CD4-positive, alpha-beta T cell treated with Interleukin-4 for 1 hour (primary cell): ENCODE results near the gene OXA1L.
A peak's percentile ranks its signal among the peaks of the same experiment; 100 is the strongest.
"Not testable (repeated sequence)": the region's sequence is repeated elsewhere in the genome, so short reads cannot be mapped to it uniquely, and the experiment has no call there.

ENCODE experiments used
- DNase-seq, 2 donors: peaks; one replicate each; pipeline ENCODE4 v3.0.0-alpha.2; 2020 to 2022

OXA1L gene

DNA sequence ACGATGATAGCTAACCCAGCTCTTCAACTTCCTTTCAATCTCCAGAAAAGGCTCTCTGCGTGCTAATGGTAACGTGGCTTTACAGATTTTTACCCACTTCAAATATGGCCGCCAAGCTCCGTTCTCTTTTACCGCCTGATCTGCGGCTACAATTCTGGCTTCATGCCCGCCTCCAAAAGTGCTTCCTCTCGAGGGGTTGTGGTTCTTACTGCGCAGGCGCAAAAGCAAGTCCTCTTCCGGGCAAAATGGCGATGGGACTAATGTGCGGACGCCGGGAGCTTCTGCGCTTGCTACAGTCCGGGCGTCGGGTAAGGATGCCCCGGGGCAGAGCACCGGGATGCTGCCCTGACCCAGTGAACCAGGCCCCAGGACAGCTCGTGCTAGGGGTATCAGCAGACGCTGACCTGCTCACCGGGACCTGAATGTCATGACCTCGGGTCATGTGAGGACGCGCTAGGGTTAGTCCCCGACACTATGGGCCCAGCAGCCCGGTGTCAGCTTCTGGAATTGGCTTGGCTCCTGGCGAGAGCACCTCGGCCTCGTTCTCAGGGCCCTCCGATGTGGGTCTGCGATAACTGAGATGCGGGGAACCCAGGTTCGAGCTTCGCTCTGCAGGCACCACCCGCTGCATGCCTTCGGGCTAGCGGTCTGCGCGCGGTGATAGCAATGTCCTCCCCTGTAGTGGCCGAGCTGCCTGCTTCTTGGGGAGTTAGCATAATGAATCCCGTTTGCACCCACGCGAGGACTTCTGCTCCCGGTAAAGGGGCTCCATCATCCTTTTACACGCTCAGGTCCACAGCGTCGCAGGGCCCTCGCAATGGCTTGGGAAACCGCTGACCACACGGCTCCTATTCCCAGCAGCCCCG, at the start of gene OXA1L:
OXA1L (plus strand) TSS at position 232 of the 866 bp plus-strand sequence; CDS start at position 246, 14 bp downstream.
- DNase-seq, result peak; percentile 97 to 98

DNA sequence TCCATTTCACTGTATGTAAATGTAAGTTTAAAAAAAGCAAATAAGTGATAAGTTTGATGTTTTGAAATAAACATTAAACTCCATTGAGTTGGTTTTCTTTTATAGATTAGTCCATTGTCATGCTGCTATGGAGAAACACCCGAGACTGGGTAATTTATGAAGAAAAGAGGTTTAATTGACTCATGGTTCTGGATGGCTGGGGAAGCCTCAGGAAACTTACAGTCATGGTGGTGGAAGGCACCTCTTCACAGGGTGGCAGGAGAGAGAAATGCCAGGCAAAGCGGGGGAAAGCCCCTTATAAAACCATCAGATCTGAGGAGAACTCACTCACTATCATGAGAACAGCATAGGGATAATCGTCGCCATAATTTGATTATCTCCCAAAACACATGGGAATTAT, 48.4 kb upstream of the OXA1L start:
- no peak for DNase-seq

DNA sequence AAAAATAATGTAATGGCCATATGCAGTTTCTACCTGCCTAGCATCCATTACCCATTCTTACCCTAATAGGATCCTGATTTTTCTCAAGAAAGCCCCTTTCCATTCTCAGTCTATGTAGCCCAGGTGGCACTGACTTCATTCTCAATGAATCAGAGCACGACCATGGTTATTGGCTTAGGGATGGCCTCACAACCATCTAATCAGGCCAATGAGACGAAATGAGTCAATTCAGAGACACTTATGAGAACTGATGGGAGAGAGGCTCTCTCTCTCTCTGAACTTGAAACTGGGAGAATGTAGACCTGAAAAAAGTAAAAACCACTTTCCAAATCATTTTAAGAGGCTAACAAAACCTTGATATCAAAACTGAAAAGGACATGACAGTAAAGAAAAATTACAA, 45.3 kb upstream of the OXA1L start:
- DNase-seq, result no peak

DNA sequence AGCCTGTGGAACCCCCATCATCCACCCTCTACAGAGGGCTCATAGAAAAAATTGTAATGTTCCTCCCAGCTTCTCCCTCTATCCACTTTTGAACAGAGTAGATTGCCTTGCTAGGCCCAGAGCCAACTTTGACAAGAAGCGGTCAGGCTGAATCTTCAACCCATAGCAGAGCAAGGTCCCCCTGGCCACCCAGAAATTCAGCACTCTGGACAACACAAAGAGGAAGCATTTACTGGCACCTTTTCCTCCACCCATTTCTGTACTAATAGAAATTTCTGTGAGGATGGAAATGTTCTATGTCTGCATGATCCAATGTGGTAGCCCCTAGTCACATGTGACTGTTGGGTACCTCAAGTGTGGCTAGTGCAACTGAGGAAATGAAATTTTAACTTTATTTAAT, 42.7 kb upstream of the OXA1L start:
- DNase-seq, result no peak

DNA sequence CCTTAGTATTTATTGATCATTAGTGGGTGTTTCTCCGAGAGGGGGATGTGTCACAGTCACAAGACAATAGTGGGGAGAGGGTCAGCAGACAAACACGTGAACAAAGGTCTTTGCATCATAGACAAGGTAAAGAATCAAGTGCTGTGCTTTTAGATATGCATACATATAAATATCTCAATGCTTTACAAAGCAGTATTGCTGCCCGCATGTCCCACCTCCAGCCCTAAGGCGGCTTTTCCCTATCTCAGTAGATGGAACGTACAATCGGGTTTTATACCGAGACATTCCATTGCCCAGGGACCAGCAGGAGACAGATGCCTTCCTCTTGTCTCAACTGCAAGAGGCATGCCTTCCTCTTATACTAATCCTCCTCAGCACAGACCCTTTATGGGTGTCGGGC, 41.6 kb upstream of the OXA1L start:
- not testable (repeated sequence) for DNase-seq

DNA sequence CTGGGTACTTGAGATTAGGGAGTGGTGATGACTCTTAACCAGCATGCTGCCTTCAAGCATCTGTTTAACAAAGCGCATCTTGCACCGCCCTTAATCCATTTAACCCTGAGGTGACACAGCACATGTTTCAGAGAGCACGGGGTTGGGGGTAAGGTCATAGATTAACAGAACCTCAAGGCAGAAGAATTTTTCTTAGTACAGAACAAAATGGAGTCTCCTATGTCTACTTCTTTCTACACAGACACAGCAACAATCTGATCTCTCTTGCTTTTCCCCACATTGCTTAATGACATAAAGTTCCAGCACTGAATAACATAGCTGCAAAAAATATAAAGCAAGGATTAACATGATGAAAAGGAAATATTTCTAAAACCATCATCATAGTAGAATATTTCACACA, 41.1 kb upstream of the OXA1L start:
- not testable (repeated sequence) for DNase-seq

DNA sequence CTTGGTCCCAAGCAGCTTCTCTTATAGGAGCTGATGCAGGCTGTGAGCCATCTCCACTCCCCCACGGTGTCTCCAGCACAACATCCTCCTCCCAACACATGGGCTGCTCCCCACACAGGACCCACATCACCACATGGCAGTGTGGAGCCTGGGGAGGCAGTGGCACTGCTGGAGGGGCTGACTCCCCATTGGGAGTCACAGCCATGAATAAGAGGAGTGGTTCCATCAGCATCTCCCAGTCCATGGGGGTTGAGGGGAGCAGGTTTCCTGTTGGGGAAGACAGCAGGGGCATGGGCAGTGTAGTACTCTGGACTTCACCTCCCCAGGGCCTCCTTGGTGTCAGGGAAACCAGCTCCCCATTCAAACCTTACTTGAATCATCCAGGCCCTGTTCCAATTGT, 40.5 kb upstream of the OXA1L start:
- DNase-seq, result no peak

DNA sequence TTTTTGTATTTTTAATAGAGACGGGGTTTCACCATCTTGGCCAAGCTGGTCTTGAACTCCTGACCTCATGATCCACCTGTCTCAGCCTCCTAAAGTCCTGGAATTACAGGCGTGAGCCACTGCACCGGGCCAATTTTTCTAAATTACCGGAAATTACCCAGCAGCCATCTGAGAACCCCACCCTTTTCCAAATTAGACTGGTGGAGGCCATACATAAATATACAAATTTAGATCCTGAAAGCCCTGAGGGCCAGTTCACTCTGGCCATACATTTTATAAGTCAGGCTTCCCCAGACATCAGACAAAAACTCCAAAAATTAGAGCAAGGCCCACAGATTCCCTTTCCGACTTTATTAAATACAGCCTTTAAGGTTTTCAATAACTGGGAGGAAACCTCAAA, 34.4 kb upstream of the OXA1L start:
- DNase-seq, result not testable (repeated sequence)

DNA sequence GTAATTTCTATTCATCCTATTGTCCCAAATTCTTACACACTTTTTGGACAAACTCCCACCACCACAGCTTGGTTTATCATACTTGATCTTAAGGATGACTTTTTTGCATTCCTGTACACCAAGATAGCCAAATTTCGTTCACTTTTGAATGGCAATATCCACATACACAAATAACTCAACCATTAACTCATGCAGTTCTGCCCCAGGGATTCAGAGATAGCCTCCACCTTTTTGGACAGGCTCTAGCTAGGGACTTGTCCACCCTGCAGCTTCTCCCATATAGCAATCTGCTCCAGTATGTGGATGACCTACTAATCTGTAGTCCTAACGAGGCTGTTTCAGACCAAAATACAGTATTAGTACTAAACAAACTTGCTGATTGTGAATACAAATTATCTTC, 32.7 kb upstream of the OXA1L start:
- DNase-seq, result no peak

DNA sequence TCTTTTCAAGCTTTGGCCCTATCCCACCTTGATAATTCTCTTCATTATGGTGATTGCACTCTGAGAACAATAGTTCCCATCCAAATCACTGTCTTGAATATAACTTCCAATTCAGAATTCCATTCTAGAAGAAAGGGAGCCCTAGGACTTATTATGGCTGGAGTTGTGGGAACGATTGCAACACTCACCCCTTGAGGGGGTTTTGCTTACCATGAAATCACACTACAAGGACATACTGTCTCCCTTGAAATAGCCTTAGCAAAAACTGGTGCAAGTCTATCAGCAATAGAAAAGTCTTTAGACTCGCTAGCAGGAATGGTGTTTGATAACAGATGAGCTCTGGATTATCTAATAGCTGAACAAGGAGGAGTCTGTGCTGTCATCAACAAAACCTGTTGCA, 31.4 kb upstream of the OXA1L start:
- no peak for DNase-seq

DNA sequence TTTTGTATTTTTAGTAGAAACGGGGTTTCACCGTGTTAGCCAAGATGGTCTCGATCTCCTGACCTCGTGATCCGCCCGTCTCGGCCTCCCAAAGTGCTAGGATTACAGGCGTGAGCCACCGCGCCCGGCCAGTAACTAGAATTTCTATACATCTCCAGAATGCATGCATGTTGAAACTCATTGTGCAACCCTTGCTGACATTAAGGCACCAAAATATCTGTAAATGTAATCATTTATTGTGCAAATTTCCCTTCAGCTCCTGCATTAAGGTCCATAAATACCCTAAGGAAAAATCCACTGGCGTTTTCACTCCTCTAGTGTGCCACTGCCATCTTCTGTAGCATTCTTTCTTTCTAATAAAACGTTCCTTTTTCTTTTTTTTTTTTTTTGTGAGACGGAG, 30.1 kb upstream of the OXA1L start:
- DNase-seq, result not testable (repeated sequence)

DNA sequence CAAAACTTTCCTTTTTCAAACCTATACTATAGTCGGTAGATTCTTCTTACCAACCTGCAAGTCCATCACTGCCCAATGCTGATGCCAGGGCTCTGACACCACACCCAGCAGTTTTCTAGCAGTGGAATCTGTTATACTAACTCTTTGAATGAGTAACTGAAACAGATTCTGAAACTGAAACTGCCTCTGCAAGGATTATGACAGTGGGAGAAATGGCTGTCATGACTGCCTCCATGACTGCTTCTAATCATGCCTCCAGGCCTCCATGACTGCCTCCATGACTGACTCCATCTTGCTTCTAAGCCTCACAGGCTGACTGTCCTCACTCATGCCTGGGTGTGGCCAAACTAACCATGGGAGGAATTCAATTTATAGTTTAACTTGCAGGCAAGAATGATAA, 29.4 kb upstream of the OXA1L start:
- DNase-seq, result no peak

DNA sequence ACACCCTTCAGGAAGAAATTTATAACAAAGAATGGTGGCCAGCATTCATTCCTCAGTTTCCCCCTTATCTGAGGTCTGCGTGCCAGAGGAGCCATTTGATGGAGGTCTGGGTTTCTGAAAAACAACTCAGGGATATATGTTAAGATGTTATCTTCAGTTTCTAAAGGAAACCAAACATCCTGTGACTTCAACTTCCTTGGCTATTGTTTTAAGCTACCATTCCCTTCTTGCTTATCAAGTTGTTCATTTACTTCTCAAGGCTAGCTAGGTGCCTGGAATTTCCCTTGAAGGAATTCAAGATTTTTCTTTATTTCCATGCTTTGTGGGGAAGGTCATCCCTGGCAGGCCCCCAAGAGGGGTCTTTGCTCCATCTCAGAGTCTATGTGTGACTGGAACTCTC, 27.1 kb upstream of the OXA1L start:
- no peak for DNase-seq

DNA sequence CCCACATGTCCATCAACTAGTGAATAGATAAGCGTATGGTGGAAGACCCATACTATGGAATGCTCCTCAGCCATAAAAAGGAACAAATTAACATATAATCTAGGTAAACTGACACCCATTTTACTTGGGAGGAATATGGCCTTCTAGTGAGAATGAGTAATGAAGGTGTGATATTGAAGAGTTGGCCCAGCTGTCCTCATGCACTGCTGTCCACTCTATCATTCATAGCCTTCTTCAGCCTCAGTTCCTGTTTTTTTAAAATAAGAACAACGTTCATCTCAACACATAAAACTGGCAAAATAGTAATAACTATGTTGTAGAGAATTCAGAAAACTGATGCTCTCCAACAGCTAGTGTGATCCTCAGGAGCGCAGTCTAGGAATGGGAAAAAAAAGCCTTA, 26.5 kb upstream of the OXA1L start:
- DNase-seq, result no peak

DNA sequence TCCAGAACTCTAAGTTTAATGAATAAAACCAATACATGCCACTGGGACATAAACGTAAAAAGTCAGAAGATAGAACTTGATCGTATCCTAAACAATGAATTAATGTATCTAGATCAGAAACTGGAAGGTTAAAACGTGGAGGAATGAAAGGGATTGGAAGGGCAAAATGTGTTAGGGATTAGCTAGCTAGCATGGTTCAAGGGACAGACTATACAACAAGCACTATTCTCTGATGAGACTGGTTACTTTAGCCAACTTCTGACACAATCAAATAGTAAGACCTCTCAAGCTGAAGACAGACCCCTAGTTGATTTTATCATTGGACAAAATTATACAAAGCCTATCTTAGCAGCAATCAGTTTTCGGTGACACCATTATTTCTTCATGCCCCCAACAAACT, 18.7 kb upstream of the OXA1L start:
- DNase-seq, result no peak

DNA sequence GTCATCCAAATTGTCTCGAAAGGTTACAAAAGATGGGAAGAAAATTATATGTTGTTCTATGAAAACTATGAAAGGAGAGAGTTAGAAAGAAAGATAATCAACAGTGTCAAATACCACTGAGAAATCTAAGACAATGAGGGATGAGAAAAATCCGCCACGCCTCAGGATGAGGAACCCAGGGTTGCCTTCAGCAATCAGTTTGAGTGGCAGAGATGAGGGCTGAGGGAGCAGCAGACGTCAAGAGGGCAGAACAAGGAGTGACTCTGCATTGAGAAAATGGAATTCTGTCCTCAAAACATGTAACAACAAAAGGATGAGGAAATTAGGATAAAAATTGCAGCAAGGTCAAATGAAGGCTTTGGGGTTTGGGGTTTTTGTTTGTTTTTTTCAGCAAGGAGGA, 18.3 kb upstream of the OXA1L start:
- DNase-seq, result no peak

DNA sequence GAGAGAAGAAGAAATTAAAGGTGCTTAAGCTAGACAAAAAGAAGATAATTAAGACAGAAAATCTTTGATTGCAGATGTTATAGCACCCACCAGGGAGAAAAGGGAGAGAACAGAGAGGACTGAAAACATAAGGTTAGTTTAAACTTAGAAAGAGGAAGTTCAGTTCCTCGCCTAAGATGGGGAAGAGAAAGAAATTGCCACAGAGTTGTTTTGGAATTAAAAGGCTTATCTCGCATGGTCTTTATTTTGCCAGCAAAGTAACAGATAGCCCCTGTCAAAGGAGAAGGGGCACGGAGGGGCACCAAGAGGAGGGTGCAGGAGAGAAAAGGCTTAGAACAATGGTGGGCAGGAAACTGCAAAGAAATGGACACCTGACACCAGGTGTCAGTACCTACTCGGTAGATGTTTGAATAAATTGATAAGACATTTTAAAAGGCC, 17.8 kb upstream of the OXA1L start:
- DNase-seq, result no peak

DNA sequence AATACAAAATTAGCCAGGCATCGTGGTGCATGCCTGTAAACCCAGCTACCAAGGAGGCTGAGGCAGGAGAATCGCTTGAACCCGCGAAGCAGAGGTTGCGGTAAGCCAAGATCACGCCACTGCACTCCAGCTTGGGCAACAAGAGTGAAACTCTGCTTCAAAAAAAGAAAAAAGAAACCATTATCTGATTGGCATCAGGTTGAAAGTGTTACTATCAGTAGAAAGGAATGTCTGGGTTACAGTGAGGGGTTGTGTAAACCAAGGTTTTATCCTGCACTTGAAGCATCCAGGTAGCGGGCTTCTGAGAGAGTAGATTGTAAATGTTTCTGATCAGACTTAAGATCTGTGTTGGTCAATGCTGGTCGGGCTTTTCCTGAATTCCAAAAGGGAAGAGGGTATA, 14.1 kb upstream of the OXA1L start:
- DNase-seq, result no peak

DNA sequence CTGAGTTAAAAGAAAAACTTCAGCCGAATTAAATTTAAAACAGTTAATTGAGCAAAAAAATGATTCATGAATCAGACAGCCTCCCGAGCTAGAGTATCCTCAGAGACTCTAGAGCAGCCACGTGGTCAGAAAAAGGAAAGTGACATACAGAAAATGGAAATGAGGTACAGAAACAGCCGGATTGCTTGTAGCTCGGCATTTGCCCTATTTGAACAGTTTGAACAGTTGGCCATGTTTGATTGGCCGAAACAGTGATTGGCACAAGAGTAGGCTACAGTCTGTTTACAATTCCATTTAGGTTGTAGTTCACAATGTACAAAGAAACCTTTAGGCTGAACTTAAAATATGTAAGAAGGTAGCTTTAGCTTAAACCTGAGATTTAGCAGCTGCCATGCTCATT, 12.9 kb upstream of the OXA1L start:
- DNase-seq, result no peak

DNA sequence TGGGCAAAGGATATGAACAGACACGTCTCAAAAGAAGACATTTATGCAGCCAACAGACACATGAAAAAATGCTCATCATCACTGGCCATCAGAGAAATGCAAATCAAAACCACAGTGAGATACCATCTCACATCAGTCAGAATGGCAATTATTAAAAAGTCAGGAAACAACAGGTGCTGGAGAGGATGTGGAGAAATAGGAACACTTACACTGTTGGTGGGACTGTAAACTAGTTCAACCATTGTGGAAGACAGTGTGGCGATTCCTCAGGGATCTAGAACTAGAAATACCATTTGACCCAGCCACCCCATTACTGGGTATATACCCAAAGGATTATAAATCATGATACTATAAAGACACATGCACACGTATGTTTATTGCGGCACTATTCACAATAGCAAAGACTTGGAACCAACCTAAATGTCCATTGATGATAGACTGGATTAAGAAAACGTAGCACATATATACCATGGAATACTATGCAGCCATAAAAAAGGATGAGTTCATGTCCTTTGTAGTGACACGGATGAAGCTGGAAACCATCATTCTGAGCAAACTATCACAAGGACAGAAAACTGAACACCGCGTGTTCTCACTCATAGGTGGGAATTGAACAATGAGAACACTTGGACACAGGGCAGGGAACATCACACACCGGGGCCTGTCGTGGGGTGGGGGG, 8.4 kb upstream of the OXA1L start:
- DNase-seq, result not testable (repeated sequence)

DNA sequence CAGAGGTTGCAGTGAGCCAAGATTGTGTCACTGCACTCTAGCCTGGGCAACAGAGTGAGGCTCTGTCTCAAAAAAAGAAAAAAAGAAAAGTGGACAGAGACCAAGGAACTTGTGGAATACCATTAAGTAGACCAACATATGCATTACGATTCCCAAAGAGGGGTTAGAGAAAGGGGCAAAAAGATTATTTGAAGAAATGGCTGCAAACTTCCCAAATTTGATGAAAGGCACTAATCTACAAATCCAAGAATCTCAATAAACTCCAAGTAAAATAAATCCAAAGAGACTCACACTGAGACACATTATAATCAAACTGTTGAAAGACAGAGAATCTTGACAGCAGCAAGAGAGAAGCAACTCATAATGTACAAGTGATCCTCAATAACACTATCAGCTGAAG, 4.8 kb upstream of the OXA1L start:
- no peak for DNase-seq

DNA sequence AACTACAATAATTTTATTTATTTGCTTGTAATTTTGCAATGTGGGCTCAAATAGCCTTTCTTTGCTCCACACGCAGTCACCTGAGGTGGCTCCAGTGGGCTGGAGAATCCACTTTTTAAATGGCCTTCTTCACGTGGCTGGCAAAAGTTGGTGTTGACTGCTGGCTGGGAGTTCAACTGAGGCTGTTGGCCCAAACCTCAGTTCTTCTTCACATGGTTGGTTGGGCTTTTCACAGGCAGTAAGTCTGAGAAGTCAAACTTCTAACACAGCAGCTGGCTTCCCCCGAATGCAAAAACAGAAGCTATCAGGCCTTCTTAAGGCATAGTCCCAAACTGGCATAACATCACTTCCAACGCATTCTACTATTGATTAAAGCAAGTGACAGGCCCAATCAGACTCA, 2.1 kb upstream of the OXA1L start:
- no peak for DNase-seq

DNA sequence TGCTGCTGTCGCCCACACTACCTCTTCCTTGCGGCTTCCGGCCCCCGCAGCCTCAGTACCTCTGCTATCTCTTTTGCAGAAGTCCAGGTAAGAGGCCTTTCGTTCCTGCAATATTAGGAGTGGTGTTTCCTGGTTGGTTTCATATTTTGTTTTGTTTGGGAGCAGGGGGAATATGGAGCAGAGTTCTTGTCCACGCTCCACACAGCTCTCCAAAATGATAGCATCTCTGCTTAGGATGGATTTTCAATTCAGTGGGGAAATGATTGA, 768 bp downstream of the OXA1L start:
- DNase-seq, result no peak

DNA sequence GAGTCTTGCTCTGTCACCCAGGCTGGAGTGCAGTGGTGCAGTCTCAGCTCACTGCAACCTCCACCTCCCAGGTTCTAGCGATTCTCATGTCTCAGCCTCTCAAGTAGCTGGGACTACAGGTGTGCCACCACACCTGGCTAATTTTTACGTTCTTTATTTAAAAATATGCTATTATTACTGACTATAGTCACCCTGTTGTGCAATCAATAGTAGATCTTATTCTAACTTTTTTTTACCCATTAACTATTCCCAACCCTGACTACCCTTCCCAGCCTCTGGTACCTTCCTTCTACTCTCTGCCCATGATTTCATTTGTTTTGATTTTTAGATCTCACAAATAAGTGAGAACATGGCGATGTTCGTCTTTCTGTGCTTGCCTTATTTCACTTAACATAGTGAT, 2.5 kb downstream of the OXA1L start:
- DNase-seq, result no peak

DNA sequence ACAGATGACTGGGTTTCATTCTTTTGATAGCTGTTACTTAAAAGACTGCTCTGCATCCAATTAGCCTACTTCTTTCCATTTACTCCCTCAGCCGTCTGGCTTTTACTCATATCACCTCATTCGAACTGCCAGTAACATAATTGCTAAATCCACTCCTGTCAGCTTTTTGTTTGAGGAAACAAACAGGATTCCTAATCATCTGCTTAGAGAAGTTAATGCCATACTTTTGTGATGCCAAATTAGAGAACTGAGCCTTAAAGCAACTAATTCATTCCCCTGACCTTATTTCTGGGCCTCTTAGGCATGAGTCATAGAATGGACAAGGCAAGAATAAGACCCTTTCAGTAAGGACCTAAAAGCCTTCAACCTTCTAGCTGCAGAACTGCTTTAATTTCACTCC, 2.9 kb downstream of the OXA1L start:
- no peak for DNase-seq
